Measurements from ENCODE around the gene DNAH8.

DNA sequence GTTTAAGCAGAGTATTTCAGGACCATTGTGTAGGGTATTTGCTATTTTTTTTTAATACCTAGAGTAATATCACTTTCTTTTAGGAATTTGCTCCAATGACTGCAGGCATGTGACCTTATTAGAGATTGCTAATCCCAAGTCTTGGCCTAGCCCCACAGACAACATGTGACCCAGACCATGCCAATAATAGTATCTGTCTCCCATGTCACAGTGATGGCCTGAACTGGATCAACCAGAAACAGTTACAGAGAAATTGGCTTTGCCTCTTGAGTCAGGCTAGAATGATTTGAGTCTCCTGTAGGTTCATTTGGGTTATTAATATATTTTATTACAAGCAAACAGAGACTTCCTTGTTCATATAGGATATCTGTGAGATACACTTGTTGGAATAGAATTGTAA, 116.8 kb downstream of the DNAH8 start:
- TF ChIP-seq, protein P1, sequence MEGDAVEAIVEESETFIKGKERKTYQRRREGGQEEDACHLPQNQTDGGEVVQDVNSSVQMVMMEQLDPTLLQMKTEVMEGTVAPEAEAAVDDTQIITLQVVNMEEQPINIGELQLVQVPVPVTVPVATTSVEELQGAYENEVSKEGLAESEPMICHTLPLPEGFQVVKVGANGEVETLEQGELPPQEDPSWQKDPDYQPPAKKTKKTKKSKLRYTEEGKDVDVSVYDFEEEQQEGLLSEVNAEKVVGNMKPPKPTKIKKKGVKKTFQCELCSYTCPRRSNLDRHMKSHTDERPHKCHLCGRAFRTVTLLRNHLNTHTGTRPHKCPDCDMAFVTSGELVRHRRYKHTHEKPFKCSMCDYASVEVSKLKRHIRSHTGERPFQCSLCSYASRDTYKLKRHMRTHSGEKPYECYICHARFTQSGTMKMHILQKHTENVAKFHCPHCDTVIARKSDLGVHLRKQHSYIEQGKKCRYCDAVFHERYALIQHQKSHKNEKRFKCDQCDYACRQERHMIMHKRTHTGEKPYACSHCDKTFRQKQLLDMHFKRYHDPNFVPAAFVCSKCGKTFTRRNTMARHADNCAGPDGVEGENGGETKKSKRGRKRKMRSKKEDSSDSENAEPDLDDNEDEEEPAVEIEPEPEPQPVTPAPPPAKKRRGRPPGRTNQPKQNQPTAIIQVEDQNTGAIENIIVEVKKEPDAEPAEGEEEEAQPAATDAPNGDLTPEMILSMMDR (IDR thresholded peaks at IDR 0.05) = no peak
- no peak for TF ChIP-seq EZH2 (IDR thresholded peaks at IDR 0.05)

All from neural progenitor cell (in vitro differentiated cells).